HepG2 (cell line): ENCODE measurements around the gene SIDT1. TPM values are rescaled to one million over a fixed set of nuclear protein-coding genes. Genes with fewer than 3 reads are reported as not detected.
A peak's percentile ranks its signal among the peaks of the same experiment; 100 is the strongest.

ENCODE experiments used
- ATAC-seq: fragments of 200-7000 bp; cut with Tn5 transposase; 3 replicates; pipeline ENCODE4 v1.9.1; 2020; ENCODE audit warnings: mild to moderate bottlenecking, moderate library complexity
- BruUV-seq: library from RNA; stranded (reverse); fragments of 400-500 nt; replicated peaks from 2 replicates; lab custom pipeline; 2021; lab: Mats Ljungman, UMichigan
- CTCF ChIA-PET: fragments of 300-600 bp; formaldehyde crosslinking; extraction: SDS; loops from one replicate; lab custom pipeline; 2021; ENCODE audit warnings: low total read pairs, inconsistent platforms, low intra/inter-chr PET ratio; lab: Yijun Ruan, JAX
- POLR2A ChIA-PET: fragments of 350-600 bp; sonication (Branson Sonifier 250); formaldehyde crosslinking; loops from one replicate; lab custom pipeline; 2020; ENCODE audit warnings: antibody characterized with exemption, inconsistent platforms; lab: Yijun Ruan, JAX
- DNase-seq: peaks from one replicate; pipeline ENCODE4 v3.0.0-alpha.2; 2015; ENCODE audit warnings: low spot score
- FAIRE-seq: peaks from 3 replicates; lab custom pipeline; 2011; peaks lifted over from hg19 to GRCh38; lab: Jason Lieb, UNC
- H2AFZ ChIP-seq: one replicate; pipeline ENCODE4 v1.6.1; 2011; ENCODE audit warnings: low read length, inconsistent platforms
- H3K27ac ChIP-seq: fragments of 300-600 bp; 3 replicates; pipeline ENCODE4 v1.8.0; 2011; ENCODE audit warnings: mixed run types, mild to moderate bottlenecking, mixed read lengths, low read length, inconsistent platforms; ENCODE audit not compliant: insufficient read depth; ENCODE audit errors: extremely low read length
- H3K27me3 ChIP-seq, 2 experiments: fragments of 200-600 bp in 1 of 2; 2 replicates in 1 of 2; 3 replicates in 1 of 2; pipeline versions ENCODE4 v1.6.0 to v1.8.0; 2011; ENCODE audit warnings: low read length in 2 of 2, mild to moderate bottlenecking in 2 of 2, moderate library complexity in 2 of 2, inconsistent platforms in 1 of 2; ENCODE audit not compliant: insufficient read depth in 2 of 2, control insufficient read depth in 1 of 2
- H3K36me3 ChIP-seq, 2 experiments: fragments of 200-600 bp in 1 of 2; replicated peaks in 1 of 2; 2 replicates in 1 of 2; 3 replicates in 1 of 2; pipeline versions ENCODE4 v1.5.1 to v1.8.0; 2011; ENCODE audit warnings: low read length in 2 of 2, inconsistent platforms in 1 of 2; ENCODE audit not compliant: insufficient read depth in 2 of 2, control insufficient read depth in 1 of 2
- H3K4me1 ChIP-seq: 2 replicates; pipeline ENCODE4 v1.5.1; 2012; ENCODE audit warnings: low read length, inconsistent platforms; ENCODE audit not compliant: insufficient read depth
- H3K4me2 ChIP-seq: 2 replicates; pipeline ENCODE4 v1.6.0; 2011; ENCODE audit warnings: low read depth, low read length, inconsistent platforms
- H3K4me3 ChIP-seq, 3 experiments: fragments of 200-600 bp in 1 of 3; sonication (generic), shearing (Covaris generic) in 1 of 3; replicated peaks in 1 of 3; 2 replicates each; pipeline ENCODE4 v1.5.1; 2011 to 2016; ENCODE audit warnings: low read length in 3 of 3, inconsistent platforms in 2 of 3, low read depth in 2 of 3, mild to moderate bottlenecking in 2 of 3, control low read depth in 1 of 3, mixed read lengths in 1 of 3; ENCODE audit not compliant: insufficient read depth in 1 of 3
- H3K79me2 ChIP-seq: one replicate; pipeline ENCODE4 v1.6.1; 2011; ENCODE audit warnings: low read length, inconsistent platforms; ENCODE audit not compliant: insufficient read depth
- H3K9ac ChIP-seq: 2 replicates; pipeline ENCODE4 v1.6.0; 2011; ENCODE audit warnings: mild to moderate bottlenecking, low read depth, low read length, inconsistent platforms; ENCODE audit not compliant: insufficient read depth
- H3K9me3 ChIP-seq: 2 replicates; pipeline ENCODE4 v1.5.1; 2012; ENCODE audit warnings: mild to moderate bottlenecking, low read length
- H4K20me1 ChIP-seq: 2 replicates; pipeline ENCODE4 v1.6.0; 2011; ENCODE audit warnings: inconsistent platforms, mild to moderate bottlenecking, low read length, moderate library complexity; ENCODE audit not compliant: insufficient read depth
- CCDC6 ChIP-seq: sonication (generic); formaldehyde crosslinking; IDR thresholded peaks from 2 replicates; pipeline ENCODE4 v1.8.1; 2022; ENCODE audit warnings: mild to moderate bottlenecking, missing genetic modification reagents, moderate library complexity
- ERF ChIP-seq: IDR thresholded peaks from 2 replicates; pipeline ENCODE4 v1.6.1; 2018; ENCODE audit warnings: missing biosample characterization, missing genetic modification reagents
- ETV6 ChIP-seq: sonication (generic); formaldehyde crosslinking; conservative IDR thresholded peaks from 2 replicates; pipeline ENCODE4 v1.4.0; 2020; ENCODE audit warnings: missing genetic modification reagents
- HOXA7 ChIP-seq: sonication (generic); formaldehyde crosslinking; IDR thresholded peaks from 2 replicates; pipeline ENCODE4 v1.8.1; 2022; ENCODE audit warnings: mild to moderate bottlenecking, missing genetic modification reagents, moderate library complexity
- MBD4 ChIP-seq: IDR thresholded peaks from 2 replicates; pipeline ENCODE4 v1.6.1; 2012; ENCODE audit warnings: low read length, inconsistent platforms, borderline replicate concordance
- PRDM4 ChIP-seq: sonication (generic); formaldehyde crosslinking; IDR thresholded peaks from 2 replicates; pipeline ENCODE4 v1.9.0; 2021; ENCODE audit warnings: missing genetic modification reagents, borderline replicate concordance
- SNAI1 ChIP-seq: sonication (generic); formaldehyde crosslinking; IDR thresholded peaks from 2 replicates; pipeline ENCODE4 v1.5.0; 2020; ENCODE audit warnings: mild to moderate bottlenecking, missing genetic modification reagents, borderline replicate concordance
- TFE3 ChIP-seq: IDR thresholded peaks from 2 replicates; pipeline ENCODE4 v1.6.1; 2016
- ZKSCAN1 ChIP-seq: fragments of 150-350 bp; IDR thresholded peaks from 2 replicates; pipeline ENCODE4 v1.6.1; 2014; ENCODE audit warnings: low read length
- ZNF17 ChIP-seq: sonication (generic); formaldehyde crosslinking; IDR thresholded peaks from 2 replicates; pipeline ENCODE4 v1.5.0; 2020; ENCODE audit warnings: mild to moderate bottlenecking, missing genetic modification reagents
- ZNF292 ChIP-seq: sonication (generic); formaldehyde crosslinking; IDR thresholded peaks from 2 replicates; pipeline ENCODE4 v1.8.1; 2022; ENCODE audit warnings: mild to moderate bottlenecking, low read depth, missing genetic modification reagents, borderline replicate concordance
- ZNF431 ChIP-seq: sonication (generic); formaldehyde crosslinking; IDR thresholded peaks from 2 replicates; pipeline ENCODE4 v1.9.0; 2022; ENCODE audit warnings: missing genetic modification reagents, low read depth, mild to moderate bottlenecking, borderline replicate concordance
- ZNF660 ChIP-seq: sonication (generic); formaldehyde crosslinking; IDR thresholded peaks from 2 replicates; pipeline ENCODE4 v1.5.1; 2020; ENCODE audit warnings: mild to moderate bottlenecking, low read depth, missing genetic modification reagents, borderline replicate concordance
- ZNF678 ChIP-seq: sonication (generic); formaldehyde crosslinking; IDR thresholded peaks from 2 replicates; pipeline ENCODE4 v1.4.0; 2020; ENCODE audit warnings: mild to moderate bottlenecking, missing genetic modification reagents
- ZNF782 ChIP-seq: sonication (generic); formaldehyde crosslinking; IDR thresholded peaks from 2 replicates; pipeline ENCODE4 v1.4.0; 2020; ENCODE audit warnings: missing genetic modification reagents, mild to moderate bottlenecking, borderline replicate concordance
- ZUFSP ChIP-seq: sonication (generic); formaldehyde crosslinking; IDR thresholded peaks from 2 replicates; pipeline ENCODE4 v1.9.0; 2021; ENCODE audit warnings: missing genetic modification reagents, mild to moderate bottlenecking, borderline replicate concordance
- WGBS: methylation state at CpG from one replicate; pipeline ENCODE4 v1.1.6; 2017; ENCODE audit warnings: low lambda C conversion rate; 5-methylcytosine and 5-hydroxymethylcytosine counted together
- in situ Hi-C: cut with HindIII; loops from 2 replicates; pipeline ENCODE4 v1.10.0; 2017; ENCODE audit warnings: low pct_unique_long_range_greater_than_20kb; ENCODE audit not compliant: extremely low pct_ligation_motif_present
- intact Hi-C: fragments of 100-400 bp; cut with micrococcal nuclease; formaldehyde crosslinking; loops from one replicate; pipeline ENCODE4 v1.10.0; 2022; ENCODE audit not compliant: unreplicated experiment
- polyA plus RNA-seq, 8 experiments: library from polyadenylated mRNA; depleted of rRNA in 3 of 8; stranded (reverse) in 7 of 8; unstranded in 1 of 8; fragments of >200 nt; fragmentation: Illumina TruSeq in 4 of 8; extraction: Trizol in 4 of 8; gene quantifications; 2 replicates each; pipeline versions ENCODE4 v1.2.1 to v1.2.3, GENCODE V29; 2011 to 2016; ENCODE audit warnings: low read depth in 4 of 8, missing spikeins in 1 of 8, mixed read lengths in 1 of 8; ENCODE audit not compliant: insufficient read depth in 1 of 8
- total RNA-seq, 5 experiments: library from RNA; depleted of rRNA; stranded (reverse); fragments of >200 nt; fragmentation: Illumina TruSeq; extraction: Trizol; gene quantifications; 2 replicates each; pipeline ENCODE4 v1.2.3, GENCODE V29; 2016; ENCODE audit warnings: low read depth in 1 of 5

Gene SIDT1
- total and polyA plus RNA-seq, 2 of the 13 experiments (the other 11 are each of a cell fraction or from before 2014, with no cell fraction given): 0.07 TPM

GRCh38 chr3:113629584-113630421 is 97.4 kb downstream of the SIDT1 start (continued):
- no peak for TF ChIP-seq ZKSCAN1
- peak; percentile 40; the same call in 1 of the 2 replicates for TF ChIP-seq ZNF292 (CRISPR knock-in tag)

- Histone ChIP-seq H2AFZ (no peak overlapping the region), H3K36me3 (no peaks in the 10 kb centered on the region), H3K79me2 (no peaks in the 10 kb centered on the region), H3K9me3 (no peaks in the 10 kb centered on the region), H3K27ac (no peak overlapping the region), H3K27me3 (0 out of 5 replicates have a peak, but pooled peaks cover 0 to 9% of the 10 kb centered on the region in 2 experiments), H3K4me2 (peak overlapping the region; percentile 85), H3K9ac (no peak overlapping the region), H3K4me3 (peak overlapping the region in 1 of 3 experiments; percentile 55; a peak in 1 of 6 replicates), H4K20me1 (no peaks in the 10 kb centered on the region), H3K4me1 (peaks cover 75% of the 10 kb centered on the region)
- ChIA-PET POLR2A (interaction anchor here (1.2 to 2.4 kb wide), 2 partner anchors 32 to 65 kb away, joined by 6 to 11 read pairs; partner anchors contain the start of gene USF3), CTCF (no interaction called here)
- FAIRE-seq: no peak
- intact Hi-C loops: loop anchor here (2.0 to 5.0 kb wide), 2 partner anchors 32 to 66 kb away; partner anchors contain the start of gene USF3
- no peak for DNase-seq
- no TSS peak for BruUV-seq
- in situ Hi-C loops: no loop called here
- 13% methylated on average over 3 of the region's 3 CpGs for WGBS
- no peak for ATAC-seq
- TF ChIP-seq ZNF17 (CRISPR knock-in tag) (no peak), ERF (CRISPR knock-in tag) (no peak), ETV6 (CRISPR knock-in tag) (no peak), MBD4 (no peak), ZNF431 (no peak), HOXA7 (no peak), CCDC6 (no peak), ZNF678 (no peak), ZNF660 (CRISPR knock-in tag) (no peak), ZNF782 (CRISPR knock-in tag) (no peak), TFE3 (no peak), ZUFSP (no peak), PRDM4 (CRISPR knock-in tag) (no peak), SNAI1 (no peak)
These were observed 98.7 kb downstream of the SIDT1 start for GRCh38 chr3:113630956-113631542.
